Measurements from ENCODE around the gene TAP2. TPM values are rescaled to one million over a fixed set of nuclear protein-coding genes. Genes with fewer than 3 reads are reported as not detected.

TAP2 gene
- total RNA-seq, 1 experiment from 2014 or later = 59.9 TPM

- Histone ChIP-seq H3K4me2 (ENCODE audit: low read length) (no peak overlapping the region), H4K20me1 (ENCODE audit: insufficient read depth) (no peaks in the 10 kb centered on the region), H3K9me3 (ENCODE audit: control insufficient read depth in 1 of 2, insufficient read depth in 1 of 2, low read depth in 1 of 2, low read length in 2 of 2) (no peaks in the 10 kb centered on the region), H3K27me3 (ENCODE audit: insufficient read depth, low read length) (no peaks in the 10 kb centered on the region), H3K27ac (ENCODE audit: low read depth, low read length) (no peak overlapping the region), H3K4me3 (replicated peaks in 1 of 2; ENCODE audit: low read depth in 1 of 2, low read length in 2 of 2) (no peak overlapping the region), H2AFZ (ENCODE audit: low read depth, low read length, poor library complexity, severe bottlenecking) (no peak overlapping the region), H3K4me1 (ENCODE audit: control insufficient read depth in 1 of 2, insufficient read depth in 2 of 2, low read length in 2 of 2) (peaks cover 14 to 23% of the 10 kb centered on the region in 2 experiments; a peak in 3 of 4 replicates), H3K36me3 (ENCODE audit: control insufficient read depth in 1 of 2, insufficient read depth in 2 of 2, low read length in 2 of 2) (no peaks in the 10 kb centered on the region; a peak in 1 of 4 replicates), H3K9ac (ENCODE audit: low read length) (no peak overlapping the region), H3K79me2 (ENCODE audit: insufficient read depth, low read length) (no peaks in the 10 kb centered on the region), H3K9me2 (ENCODE audit: insufficient read depth) (no peaks in the 10 kb centered on the region)
- BruUV-seq (replicated peaks) = no TSS peak
- RAD21 ChIA-PET (ENCODE audit: low non-redundant PET in 1 of 2, low total read pairs in 2 of 2, uncharacterized antibody in 2 of 2, unreplicated experiment in 2 of 2) = no interaction called here
- intact Hi-C loops (cut with micrococcal nuclease) = no loop called here
- TF ChIP-seq, protein P1, sequence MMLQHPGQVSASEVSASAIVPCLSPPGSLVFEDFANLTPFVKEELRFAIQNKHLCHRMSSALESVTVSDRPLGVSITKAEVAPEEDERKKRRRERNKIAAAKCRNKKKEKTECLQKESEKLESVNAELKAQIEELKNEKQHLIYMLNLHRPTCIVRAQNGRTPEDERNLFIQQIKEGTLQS (IDR thresholded peaks at IDR 0.05) = no peak
- TF ChIP-seq TCF7L2 (IDR thresholded peaks at IDR 0.05; ENCODE audit: borderline replicate concordance, extremely low read depth, insufficient read depth, insufficient read length) = no peak
- TF ChIP-seq EGR1 (IDR thresholded peaks at IDR 0.05; ENCODE audit: low read depth) = no peak
- TF ChIP-seq, protein P2, sequence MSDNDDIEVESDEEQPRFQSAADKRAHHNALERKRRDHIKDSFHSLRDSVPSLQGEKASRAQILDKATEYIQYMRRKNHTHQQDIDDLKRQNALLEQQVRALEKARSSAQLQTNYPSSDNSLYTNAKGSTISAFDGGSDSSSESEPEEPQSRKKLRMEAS (IDR thresholded peaks at IDR 0.05) = no peak
- TF ChIP-seq ZBTB33 (IDR thresholded peaks at IDR 0.05; ENCODE audit: extremely low read depth, insufficient replicate concordance, low read length) = no peak
- no peak for TF ChIP-seq POLR2A (IDR thresholded peaks at IDR 0.05; ENCODE audit: borderline replicate concordance, extremely low read depth, insufficient read depth, insufficient read length)
- TF ChIP-seq ZNF274 (IDR thresholded peaks at IDR 0.05; ENCODE audit: low read depth, low read length) = no peak
- TF ChIP-seq CEBPB (IDR thresholded peaks at IDR 0.05; ENCODE audit: low read depth) = no peak
- TF ChIP-seq EZH2phosphoT487 (IDR thresholded peaks at IDR 0.05; ENCODE audit: borderline replicate concordance) = no peak
- TF ChIP-seq, protein P3, sequence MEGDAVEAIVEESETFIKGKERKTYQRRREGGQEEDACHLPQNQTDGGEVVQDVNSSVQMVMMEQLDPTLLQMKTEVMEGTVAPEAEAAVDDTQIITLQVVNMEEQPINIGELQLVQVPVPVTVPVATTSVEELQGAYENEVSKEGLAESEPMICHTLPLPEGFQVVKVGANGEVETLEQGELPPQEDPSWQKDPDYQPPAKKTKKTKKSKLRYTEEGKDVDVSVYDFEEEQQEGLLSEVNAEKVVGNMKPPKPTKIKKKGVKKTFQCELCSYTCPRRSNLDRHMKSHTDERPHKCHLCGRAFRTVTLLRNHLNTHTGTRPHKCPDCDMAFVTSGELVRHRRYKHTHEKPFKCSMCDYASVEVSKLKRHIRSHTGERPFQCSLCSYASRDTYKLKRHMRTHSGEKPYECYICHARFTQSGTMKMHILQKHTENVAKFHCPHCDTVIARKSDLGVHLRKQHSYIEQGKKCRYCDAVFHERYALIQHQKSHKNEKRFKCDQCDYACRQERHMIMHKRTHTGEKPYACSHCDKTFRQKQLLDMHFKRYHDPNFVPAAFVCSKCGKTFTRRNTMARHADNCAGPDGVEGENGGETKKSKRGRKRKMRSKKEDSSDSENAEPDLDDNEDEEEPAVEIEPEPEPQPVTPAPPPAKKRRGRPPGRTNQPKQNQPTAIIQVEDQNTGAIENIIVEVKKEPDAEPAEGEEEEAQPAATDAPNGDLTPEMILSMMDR (IDR thresholded peaks at IDR 0.05 in 2 of 3, conservative IDR thresholded peaks at IDR 0.05 in 1 of 3; ENCODE audit: borderline replicate concordance in 1 of 3, insufficient read depth in 1 of 3, low read depth in 2 of 3, low read length in 2 of 3) = no peak
- no peak for TF ChIP-seq JUND (IDR thresholded peaks at IDR 0.05)
- no peak for TF ChIP-seq SIN3A (IDR thresholded peaks at IDR 0.05; ENCODE audit: low read depth)
- no peak for TF ChIP-seq SRF (IDR thresholded peaks at IDR 0.05; ENCODE audit: low read depth)
- TF ChIP-seq RAD21 (IDR thresholded peaks at IDR 0.05; ENCODE audit: low read depth) = no peak
- no peak for TF ChIP-seq ZFX (IDR thresholded peaks at IDR 0.05)
- POLR2A ChIA-PET = no interaction called here
- CTCF ChIA-PET = no interaction called here
- DNase-seq (ENCODE audit: low read depth, low spot score) (no peak), ATAC-seq (no peak)
Observed at GRCh38 chr6:32847795-32848194, 9.3 kb upstream of the TAP2 start.

Data from HCT116 (cell line).